PC-9 (cell line): ENCODE data around the gene TMEM11.

Source experiments
- EZH2 ChIP-seq: fragments of 200-600 bp; sonication (generic); IDR thresholded peaks from 2 replicates; pipeline ENCODE4 v1.8.0; 2017; ENCODE audit warnings: antibody characterized with exemption, low read depth
- TF ChIP-seq, protein P1 (sequence below): fragments of 200-600 bp; sonication (generic); conservative IDR thresholded peaks from 2 replicates; pipeline ENCODE4 v1.6.1; 2017; ENCODE audit warnings: mixed run types, antibody characterized with exemption, mild to moderate bottlenecking, moderate library complexity

DNA sequence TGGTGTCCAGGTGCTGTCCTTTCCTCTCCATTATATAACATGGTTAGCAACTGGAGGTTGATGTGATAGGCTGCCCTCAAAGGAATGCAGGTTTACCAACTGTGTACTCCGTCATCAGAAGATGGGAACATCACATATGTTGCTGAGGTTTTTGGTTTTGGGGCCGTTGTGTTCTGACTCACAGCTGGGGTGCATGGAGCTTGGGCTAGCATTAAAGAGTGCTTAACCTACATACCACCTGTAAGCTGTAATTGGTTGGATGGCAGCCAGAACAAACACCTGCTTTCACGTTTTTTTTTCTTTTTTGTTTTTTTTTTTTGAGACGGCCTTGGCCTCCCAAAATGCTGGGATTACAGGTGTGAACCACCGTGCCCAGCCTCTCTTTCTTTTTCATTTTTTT, 20.9 kb downstream of the TMEM11 start:
- TF ChIP-seq, protein P1, sequence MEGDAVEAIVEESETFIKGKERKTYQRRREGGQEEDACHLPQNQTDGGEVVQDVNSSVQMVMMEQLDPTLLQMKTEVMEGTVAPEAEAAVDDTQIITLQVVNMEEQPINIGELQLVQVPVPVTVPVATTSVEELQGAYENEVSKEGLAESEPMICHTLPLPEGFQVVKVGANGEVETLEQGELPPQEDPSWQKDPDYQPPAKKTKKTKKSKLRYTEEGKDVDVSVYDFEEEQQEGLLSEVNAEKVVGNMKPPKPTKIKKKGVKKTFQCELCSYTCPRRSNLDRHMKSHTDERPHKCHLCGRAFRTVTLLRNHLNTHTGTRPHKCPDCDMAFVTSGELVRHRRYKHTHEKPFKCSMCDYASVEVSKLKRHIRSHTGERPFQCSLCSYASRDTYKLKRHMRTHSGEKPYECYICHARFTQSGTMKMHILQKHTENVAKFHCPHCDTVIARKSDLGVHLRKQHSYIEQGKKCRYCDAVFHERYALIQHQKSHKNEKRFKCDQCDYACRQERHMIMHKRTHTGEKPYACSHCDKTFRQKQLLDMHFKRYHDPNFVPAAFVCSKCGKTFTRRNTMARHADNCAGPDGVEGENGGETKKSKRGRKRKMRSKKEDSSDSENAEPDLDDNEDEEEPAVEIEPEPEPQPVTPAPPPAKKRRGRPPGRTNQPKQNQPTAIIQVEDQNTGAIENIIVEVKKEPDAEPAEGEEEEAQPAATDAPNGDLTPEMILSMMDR = no peak
- TF ChIP-seq EZH2 = no peak
